ENCODE results near the gene EXOC6.

EXOC6 gene

DNA sequence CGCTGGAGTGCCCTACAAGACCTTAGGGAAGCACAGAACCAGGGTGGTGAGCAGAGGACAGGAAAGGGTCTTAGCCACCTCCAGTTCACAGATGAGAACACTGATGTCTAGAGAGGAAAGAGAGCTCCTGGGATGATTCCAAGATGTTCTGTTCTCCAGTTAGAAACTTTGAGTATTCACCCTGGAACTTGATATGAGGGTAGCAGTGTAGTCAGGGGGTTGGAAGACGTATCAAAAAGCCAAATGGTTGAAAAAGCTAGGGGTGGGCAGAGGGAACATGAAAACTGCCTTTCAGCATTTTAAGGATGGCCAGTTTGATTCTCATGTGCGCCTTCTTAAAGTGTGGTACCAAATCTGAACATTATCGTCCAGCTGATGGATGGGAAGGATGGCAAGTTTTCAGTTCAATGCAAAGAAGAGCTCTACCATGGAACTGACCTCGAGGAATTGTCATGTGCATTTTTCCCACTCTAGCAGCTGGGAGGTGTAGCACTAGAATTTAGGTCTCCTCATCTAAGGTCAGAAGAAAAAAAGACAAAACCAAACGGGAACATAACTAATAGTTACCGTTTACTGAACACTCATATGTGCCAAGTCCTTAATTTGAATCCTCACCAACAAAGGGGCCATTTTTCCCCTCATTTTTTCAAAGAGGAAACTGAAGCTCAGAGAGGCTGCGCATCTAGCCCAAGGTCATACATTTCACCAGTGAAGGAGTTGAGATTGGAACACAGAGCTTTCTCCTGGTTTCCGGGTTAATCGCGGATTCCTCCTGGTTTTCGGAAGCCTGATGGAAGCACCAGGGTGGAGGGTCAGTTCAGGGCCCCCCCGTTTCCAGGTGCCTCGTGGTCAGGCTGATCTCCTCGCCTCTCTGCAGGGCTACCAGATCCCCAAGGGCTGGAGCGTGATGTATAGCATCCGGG, 219.4 kb downstream of the EXOC6 start:
- no peak for DNase-seq

- no peak for DNase-seq
These were observed 220.3 kb downstream of the EXOC6 start for GRCh38 chr10:93068411-93069244.

DNA sequence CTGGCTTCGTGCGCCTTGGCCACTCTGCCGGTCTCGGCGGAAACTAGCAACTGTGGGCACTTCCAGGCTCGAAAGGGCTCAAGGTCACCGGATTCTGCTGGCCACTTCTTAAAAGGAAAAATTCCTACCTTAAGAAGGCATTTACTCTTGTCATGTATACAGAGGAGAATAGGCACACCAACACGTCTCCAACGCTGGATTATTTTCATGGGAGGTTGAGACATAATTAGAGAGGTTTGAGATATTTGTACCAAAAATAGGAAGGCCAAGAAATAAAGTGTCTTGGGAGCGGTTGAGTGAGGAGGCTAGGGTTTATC, 220.9 kb downstream of the EXOC6 start:
- no peak for DNase-seq

DNA sequence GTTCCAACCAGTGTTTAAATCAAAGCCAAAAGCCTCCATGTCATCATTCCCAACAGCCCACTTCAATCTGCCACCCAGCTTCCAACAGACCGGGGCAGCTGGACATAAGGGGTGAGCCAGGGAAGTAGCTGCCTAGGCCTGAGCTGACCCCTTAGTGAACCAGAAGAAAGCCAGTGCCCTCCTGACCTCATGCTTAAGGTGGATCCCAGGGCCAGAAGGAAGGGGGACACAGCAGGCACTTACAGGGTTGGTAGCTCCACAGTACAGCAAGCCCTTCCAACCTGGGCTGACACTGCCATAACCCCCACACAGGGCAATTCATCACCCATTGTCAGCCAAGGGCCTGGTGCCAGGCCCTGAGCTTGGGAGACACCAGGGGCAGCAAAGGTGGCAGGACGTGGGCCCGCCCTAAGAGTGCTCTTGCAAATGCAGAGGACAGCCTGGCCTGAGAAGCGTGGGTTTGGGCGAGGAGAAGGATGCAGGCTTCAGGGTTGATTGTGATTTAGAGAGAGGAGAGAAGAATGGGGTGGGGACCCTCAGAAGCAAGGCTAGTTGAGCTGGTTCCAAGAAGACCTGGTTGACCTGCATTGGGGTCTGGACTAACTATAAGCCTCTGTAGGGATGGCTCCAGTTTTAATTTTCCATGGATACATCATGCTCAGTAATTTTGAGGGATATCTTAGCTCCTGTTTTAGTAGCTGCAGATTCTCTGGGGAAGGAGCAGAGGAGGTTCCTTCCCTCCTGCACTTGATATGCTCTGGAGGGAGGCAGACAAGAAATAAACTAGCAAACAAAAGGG, 222.3 kb downstream of the EXOC6 start:
- DNase-seq = no peak

- no peak for DNase-seq
These were observed 222.8 kb downstream of the EXOC6 start for GRCh38 chr10:93071177-93071472.

GRCh38 chr10:93071674-93072224, 223.4 kb downstream of the EXOC6 start:
- DNase-seq = no peak

- no peak for DNase-seq
These were observed 223.9 kb downstream of the EXOC6 start for GRCh38 chr10:93072225-93072712.

GRCh38 chr10:93072713-93073538, 224.6 kb downstream of the EXOC6 start:
- DNase-seq = no peak

DNA sequence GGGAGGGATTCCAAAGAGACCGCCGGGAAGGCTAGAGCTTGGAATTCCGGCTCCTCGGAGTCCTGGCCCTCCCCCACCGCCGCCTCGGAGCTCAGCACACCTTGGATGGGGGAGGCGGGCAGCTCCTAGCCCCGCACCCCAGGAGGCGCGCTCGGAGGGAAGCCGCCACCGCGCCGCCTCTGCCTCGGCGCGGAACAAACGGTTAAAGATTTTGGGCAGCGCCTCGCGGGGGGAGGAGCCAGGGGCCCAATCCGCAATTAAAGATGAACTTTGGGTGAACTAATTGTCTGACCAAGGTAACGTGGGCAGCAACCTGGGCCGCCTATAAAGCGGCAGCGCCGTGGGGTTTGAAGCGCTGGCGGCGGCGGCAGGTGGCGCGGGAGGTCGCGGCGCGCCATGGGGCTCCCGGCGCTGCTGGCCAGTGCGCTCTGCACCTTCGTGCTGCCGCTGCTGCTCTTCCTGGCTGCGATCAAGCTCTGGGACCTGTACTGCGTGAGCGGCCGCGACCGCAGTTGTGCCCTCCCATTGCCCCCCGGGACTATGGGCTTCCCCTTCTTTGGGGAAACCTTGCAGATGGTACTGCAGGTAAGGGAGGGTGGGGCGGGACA, 225.3 kb downstream of the EXOC6 start, which contains the start of gene CYP26A1:
Gene CYP26A1, plus strand, starts transcription at position 355 of the 608 bp plus-strand sequence. Its CDS starts 42 bp downstream, at position 397.
- no peak for DNase-seq

DNA sequence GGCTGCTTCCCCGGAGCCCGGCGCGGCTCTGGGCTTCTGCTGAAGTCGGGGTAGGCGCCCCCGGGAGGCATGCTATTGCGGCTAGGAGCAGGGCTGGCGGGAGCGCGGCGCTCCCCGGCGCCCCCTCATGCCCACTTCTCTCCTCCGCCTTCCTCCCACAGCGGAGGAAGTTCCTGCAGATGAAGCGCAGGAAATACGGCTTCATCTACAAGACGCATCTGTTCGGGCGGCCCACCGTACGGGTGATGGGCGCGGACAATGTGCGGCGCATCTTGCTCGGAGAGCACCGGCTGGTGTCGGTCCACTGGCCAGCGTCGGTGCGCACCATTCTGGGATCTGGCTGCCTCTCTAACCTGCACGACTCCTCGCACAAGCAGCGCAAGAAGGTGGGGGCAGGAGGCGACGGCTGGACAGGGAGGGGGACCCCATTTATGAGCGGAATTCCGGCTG, 225.9 kb downstream of the EXOC6 start:
- DNase-seq = no peak

- no peak for DNase-seq
These were observed 226.5 kb downstream of the EXOC6 start for GRCh38 chr10:93074597-93075368.

DNA sequence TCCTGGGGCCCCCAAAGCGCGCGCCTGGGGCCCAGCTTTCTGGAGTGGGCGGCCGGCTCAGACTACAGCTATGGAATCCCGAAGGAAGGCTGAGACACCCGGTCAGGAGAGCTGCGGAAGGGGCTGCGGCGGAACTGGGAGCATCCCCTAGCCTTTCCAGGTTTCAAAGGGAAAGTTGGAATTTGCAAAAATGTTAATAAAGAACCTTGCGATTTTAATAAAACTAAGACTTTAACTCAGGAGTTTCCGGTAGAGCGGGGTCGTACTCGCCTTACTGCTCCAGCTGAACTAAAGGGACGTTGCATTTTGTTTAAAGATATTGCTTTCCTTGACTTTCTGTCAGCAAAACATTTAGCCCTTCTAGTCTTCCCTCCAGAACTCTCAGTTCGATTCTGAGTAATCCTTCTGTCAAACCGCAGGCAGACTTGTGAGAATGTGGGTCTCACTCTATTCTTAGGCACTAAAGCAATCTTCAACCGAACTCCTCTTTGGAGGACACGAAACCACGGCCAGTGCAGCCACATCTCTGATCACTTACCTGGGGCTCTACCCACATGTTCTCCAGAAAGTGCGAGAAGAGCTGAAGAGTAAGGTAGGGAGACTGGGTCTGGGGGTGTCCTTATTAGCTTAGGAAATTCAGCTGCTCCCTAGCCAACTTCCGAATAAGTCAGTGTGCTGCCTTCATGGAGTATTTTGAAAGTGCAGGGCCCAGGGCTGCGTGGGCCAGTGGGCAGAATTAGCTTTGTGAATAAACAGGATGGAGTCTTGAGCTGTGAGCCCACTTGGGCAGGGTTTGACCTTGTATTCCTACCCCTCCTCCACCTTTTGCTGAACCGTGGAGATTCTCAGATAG, 227.3 kb downstream of the EXOC6 start:
- DNase-seq = no peak

GRCh38 chr10:93076871-93077270, 228.6 kb downstream of the EXOC6 start:
- no peak for DNase-seq

DNA sequence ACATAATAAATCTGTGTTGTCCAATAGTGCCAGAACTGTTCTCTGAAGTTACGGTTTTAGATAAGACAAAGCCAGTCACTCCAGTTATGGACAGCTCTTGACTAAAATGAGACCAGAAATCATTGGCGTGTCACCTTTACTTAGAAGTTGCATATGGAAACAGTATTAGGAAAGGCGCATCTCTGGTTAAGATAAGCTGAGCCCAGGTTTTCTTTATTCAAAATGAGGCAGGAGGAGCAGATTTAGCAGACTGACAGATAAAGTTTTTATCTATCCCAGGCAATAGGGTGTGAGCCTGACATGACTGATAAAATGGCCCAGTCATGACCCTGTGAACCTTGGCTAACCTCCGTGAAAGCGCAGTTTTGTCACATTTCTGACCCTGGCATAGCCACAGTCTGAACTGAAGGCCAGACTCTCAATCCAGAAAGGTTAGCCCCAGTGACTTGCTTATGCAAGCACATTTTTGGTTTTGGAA, 229.6 kb downstream of the EXOC6 start:
- DNase-seq = no peak

DNA sequence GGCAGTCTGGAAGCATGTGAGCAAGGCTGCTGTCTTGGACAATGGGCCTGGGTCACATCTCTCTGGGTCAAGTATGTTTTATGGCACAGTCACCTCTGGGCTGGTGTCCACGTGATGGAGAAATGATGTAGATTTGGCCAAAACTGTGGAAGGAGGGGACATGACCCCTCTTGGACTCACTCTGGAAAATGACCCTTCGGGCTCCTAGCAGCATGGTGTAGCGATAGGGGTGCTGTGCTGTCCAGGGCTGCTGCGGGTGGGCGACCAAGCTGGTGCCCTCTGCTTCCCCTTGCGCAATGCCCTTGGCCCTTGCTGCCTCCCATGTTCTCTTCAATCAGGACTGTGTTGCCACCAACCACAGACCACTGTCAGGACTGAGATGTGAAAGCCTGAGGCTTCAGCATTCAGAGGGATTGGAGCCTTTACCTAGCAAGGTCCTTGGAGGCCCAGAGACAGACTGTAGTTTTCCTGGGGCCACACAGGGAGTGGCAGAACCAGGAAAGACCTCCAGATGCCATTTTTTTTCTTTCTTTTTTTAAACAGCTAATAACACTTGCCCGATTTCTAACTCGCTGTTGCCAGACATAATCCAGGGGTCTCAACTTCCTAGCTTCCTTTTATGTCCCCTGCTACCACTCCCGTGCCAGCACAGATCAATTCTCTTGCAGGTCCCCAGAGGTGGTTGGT, 231.5 kb downstream of the EXOC6 start:
- DNase-seq = no peak

DNA sequence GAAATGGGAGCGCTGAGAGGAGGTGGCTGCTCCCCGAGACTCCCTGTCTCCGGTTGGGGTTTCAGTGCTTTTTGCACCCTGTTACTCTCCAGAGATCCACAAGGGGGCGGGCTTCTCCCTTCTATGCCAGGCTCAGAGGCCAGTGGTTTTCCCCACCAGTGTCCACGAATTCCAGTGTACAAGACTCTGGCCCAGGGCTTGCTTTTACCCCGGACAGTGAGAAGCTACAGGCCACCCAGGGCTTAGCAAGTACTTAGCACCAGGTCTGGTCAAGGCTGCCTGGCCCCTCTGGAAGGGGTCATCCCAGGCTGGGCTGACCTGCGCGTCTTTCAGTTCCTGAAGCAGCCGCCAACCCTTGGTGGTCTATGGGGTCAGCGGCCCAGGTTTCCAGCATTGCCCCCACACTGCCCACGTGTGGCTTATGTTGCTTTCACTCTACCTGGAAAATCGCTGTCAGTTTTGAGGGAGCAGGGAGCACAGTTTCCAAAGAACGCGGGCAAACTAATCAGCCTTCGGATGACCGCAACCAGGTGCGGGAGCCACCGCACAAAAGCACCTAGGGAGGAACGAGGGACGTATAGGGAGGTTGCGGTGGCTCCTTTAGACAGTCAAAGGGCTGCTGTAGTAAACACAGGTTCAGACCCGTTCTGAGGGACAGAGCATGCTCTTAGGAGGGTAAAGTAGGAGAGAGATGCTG, 232.2 kb downstream of the EXOC6 start:
- DNase-seq = peak in 1 of 2 experiments; percentile 6

- no peak for DNase-seq
These were observed 233.0 kb downstream of the EXOC6 start for GRCh38 chr10:93081318-93081717.

GRCh38 chr10:93081834-93082233, 233.5 kb downstream of the EXOC6 start:
- DNase-seq = no peak
